Skeletal muscle tissue (tissue), 4 donors: ENCODE results near the gene PAM16. TPM values are rescaled to one million over a fixed set of nuclear protein-coding genes. Genes with fewer than 3 reads are reported as not detected.
"Not testable (repeated sequence)": the region's sequence is repeated elsewhere in the genome, so short reads cannot be mapped to it uniquely, and the experiment has no call there.

ENCODE experiments used
- H3K27ac ChIP-seq: one replicate; pipeline ENCODE4 v1.7.0; 2013; ENCODE audit warnings: mild to moderate bottlenecking, low read depth, low read length, inconsistent platforms
- H3K27me3 ChIP-seq, 3 donors: one replicate each; pipeline ENCODE4 v1.7.0; 2013; ENCODE audit warnings: low read length in 3 of 3; ENCODE audit not compliant: control insufficient read depth in 3 of 3, insufficient read depth in 3 of 3
- H3K36me3 ChIP-seq, 3 donors: one replicate each; pipeline ENCODE4 v1.7.0; 2013; ENCODE audit warnings: low read length in 3 of 3; ENCODE audit not compliant: control insufficient read depth in 3 of 3, insufficient read depth in 3 of 3
- H3K4me1 ChIP-seq, 3 donors: one replicate each; pipeline ENCODE4 v1.7.0; 2013; ENCODE audit warnings: low read length in 3 of 3, mild to moderate bottlenecking in 3 of 3; ENCODE audit not compliant: control insufficient read depth in 3 of 3, insufficient read depth in 3 of 3
- H3K4me3 ChIP-seq, 3 donors: one replicate each; pipeline ENCODE4 v1.7.0; 2013; ENCODE audit warnings: low read length in 3 of 3
- H3K9ac ChIP-seq, 3 donors: one replicate each; pipeline ENCODE4 v1.7.0; 2013; ENCODE audit warnings: low read length in 3 of 3, mild to moderate bottlenecking in 3 of 3, moderate library complexity in 2 of 3, low read depth in 1 of 3
- H3K9me3 ChIP-seq, 3 donors: one replicate each; pipeline ENCODE4 v1.7.0; 2013; ENCODE audit warnings: low read length in 3 of 3; ENCODE audit not compliant: control insufficient read depth in 3 of 3
- total RNA-seq: library from RNA; depleted of rRNA; stranded (reverse); fragments of >200 nt; gene quantifications from one replicate; pipeline ENCODE4 v1.2.3, GENCODE V29; 2014
- donor health status: Osteomylitis.

The PAM16 gene
- total RNA-seq, result 32.9 TPM

- H3K9ac ChIP-seq, result peak within 1 kb of the TSS; percentile 78 to 94 (median 89)
Measured at GRCh38 chr16:4350787-4351659, at the start of gene PAM16. Gene PAM16, minus strand, starts transcription at chr16:4351321. Its CDS starts 87 bp downstream, at chr16:4351234.

GRCh38 chr16:4399001-4399730 is 48.0 kb upstream of the PAM16 start:
- no peaks in the 10 kb centered on the region for H3K27me3 ChIP-seq
- H3K27ac ChIP-seq, result no peak overlapping the region
- H3K9me3 ChIP-seq, result no peaks in the 10 kb centered on the region
- peaks cover 5 to 18% (median 8%) of the 10 kb centered on the region in 3 donors for H3K36me3 ChIP-seq
- no peak overlapping the region for H3K4me3 ChIP-seq
- peaks cover 0 to 4% (median 2%) of the 10 kb centered on the region in 3 donors for H3K4me1 ChIP-seq
- no peak overlapping the region for H3K9ac ChIP-seq

More at GRCh38 chr16:4350787-4351659, at the start of gene PAM16:
- Histone ChIP-seq H3K36me3 (peaks cover 0 to 2% (median 2%) of the 10 kb centered on the region in 3 donors), H3K4me1 (peaks cover 15 to 28% (median 22%) of the 10 kb centered on the region in 3 donors), H3K9me3 (no peaks in the 10 kb centered on the region), H3K27ac (peak within 1 kb of the TSS; percentile 56), H3K27me3 (no peaks in the 10 kb centered on the region), H3K4me3 (peak within 1 kb of the TSS; percentile 89 to 97 (median 95))

GRCh38 chr16:4395055-4395726 is 44.1 kb upstream of the PAM16 start:
- no peak overlapping the region for H3K4me3 ChIP-seq
- H3K27ac ChIP-seq, result no peak overlapping the region
- H3K36me3 ChIP-seq, result peaks cover 3 to 17% (median 5%) of the 10 kb centered on the region in 3 donors
- peaks cover 2 to 9% (median 7%) of the 10 kb centered on the region in 3 donors for H3K4me1 ChIP-seq
- no peaks in the 10 kb centered on the region for H3K27me3 ChIP-seq
- no peak overlapping the region for H3K9ac ChIP-seq
- H3K9me3 ChIP-seq, result no peaks in the 10 kb centered on the region

GRCh38 chr16:4393850-4394249 is 42.7 kb upstream of the PAM16 start:
- not testable (repeated sequence) for H3K9me3 ChIP-seq, H3K9ac ChIP-seq, H3K4me3 ChIP-seq, H3K27me3 ChIP-seq, H3K27ac ChIP-seq
- peaks cover 5 to 19% (median 6%) of the 10 kb centered on the region in 3 donors for H3K36me3 ChIP-seq
- H3K4me1 ChIP-seq, result peaks cover 2 to 16% (median 15%) of the 10 kb centered on the region in 3 donors

GRCh38 chr16:4393240-4393600 is 42.1 kb upstream of the PAM16 start:
- H3K36me3 ChIP-seq, result peaks cover 5 to 19% (median 6%) of the 10 kb centered on the region in 3 donors
- no peak overlapping the region for H3K4me3 ChIP-seq
- H3K27me3 ChIP-seq, result no peaks in the 10 kb centered on the region
- no peak overlapping the region for H3K9ac ChIP-seq
- H3K9me3 ChIP-seq, result no peaks in the 10 kb centered on the region
- H3K27ac ChIP-seq, result peak overlapping the region; percentile 37
- peaks cover 2 to 21% (median 17%) of the 10 kb centered on the region in 3 donors for H3K4me1 ChIP-seq

- peaks cover 8 to 21% (median 8%) of the 10 kb centered on the region in 3 donors for H3K36me3 ChIP-seq
- no peak overlapping the region for H3K9ac ChIP-seq
- peak overlapping the region; percentile 37 for H3K27ac ChIP-seq
- no peaks in the 10 kb centered on the region for H3K9me3 ChIP-seq
- peaks cover 2 to 21% (median 17%) of the 10 kb centered on the region in 3 donors for H3K4me1 ChIP-seq
- H3K4me3 ChIP-seq, result no peak overlapping the region
- H3K27me3 ChIP-seq, result no peaks in the 10 kb centered on the region
Measured at GRCh38 chr16:4392382-4393239, 41.5 kb upstream of the PAM16 start.

GRCh38 chr16:4391631-4392381 is 40.7 kb upstream of the PAM16 start:
- no peaks in the 10 kb centered on the region for H3K27me3 ChIP-seq
- H3K4me1 ChIP-seq, result peaks cover 6 to 26% (median 22%) of the 10 kb centered on the region in 3 donors
- peaks cover 8 to 21% (median 9%) of the 10 kb centered on the region in 3 donors for H3K36me3 ChIP-seq

GRCh38 chr16:4390266-4391260 is 39.4 kb upstream of the PAM16 start:
- Histone ChIP-seq H3K27ac (no peak overlapping the region), H3K4me3 (no peak overlapping the region), H3K9ac (no peak overlapping the region), H3K36me3 (peaks cover 9 to 20% (median 9%) of the 10 kb centered on the region in 3 donors), H3K27me3 (no peaks in the 10 kb centered on the region), H3K4me1 (peaks cover 9 to 33% (median 22%) of the 10 kb centered on the region in 3 donors), H3K9me3 (no peaks in the 10 kb centered on the region)

More at GRCh38 chr16:4391631-4392381, 40.7 kb upstream of the PAM16 start:
- no peaks in the 10 kb centered on the region for H3K9me3 ChIP-seq
- no peak overlapping the region for H3K27ac ChIP-seq
- H3K4me3 ChIP-seq, result no peak overlapping the region
- H3K9ac ChIP-seq, result no peak overlapping the region
